Measurements from ENCODE around the gene MTOR.

MTOR gene

DNA sequence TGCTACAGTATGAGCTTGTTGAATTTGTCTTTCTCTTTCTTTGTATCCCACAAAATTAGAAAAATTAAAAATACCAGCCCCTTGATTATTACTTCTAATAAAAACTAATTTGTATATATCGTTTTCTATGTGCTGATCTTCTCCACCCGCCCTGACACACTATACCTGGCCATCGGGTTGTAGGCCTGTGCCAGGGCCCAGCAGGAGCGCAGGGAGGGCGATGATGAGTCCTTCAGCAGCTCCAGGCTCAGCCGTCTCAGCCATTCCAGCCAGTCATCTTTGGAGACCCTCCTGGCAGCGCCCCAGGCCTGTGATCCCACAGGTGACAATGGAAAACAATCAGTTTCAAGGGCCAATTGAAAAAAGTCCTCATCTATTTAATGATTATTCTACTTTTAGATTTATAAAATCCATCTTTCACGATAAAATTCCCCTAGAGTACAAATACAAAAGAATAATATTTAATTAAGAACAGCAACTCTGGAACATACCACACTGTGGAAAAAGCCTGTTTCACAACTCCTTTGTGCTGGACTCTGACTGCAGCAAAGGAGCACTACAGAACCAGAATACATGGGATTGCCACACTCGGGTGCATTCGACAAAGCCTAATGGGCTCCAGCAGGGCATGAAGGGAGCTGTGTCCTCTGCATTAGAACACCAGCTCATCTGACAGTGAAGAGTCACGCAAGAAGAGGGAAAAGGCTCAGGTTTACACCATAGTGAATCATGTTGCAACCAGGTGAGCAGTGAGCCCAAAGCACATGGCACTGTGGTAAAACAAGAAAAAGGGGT lies 57.8 kb downstream of the MTOR start:
- TF ChIP-seq SPI1 (IDR thresholded peaks at IDR 0.05; ENCODE audit: low read depth, low read length) (no peak), POLR2A (IDR thresholded peaks at IDR 0.05; ENCODE audit: low read depth, low read length) (no peak), POU2F2 (IDR thresholded peaks at IDR 0.05; ENCODE audit: low read depth, low read length) (no peak), PAX5 (IDR thresholded peaks at IDR 0.05; ENCODE audit: insufficient read depth, low read length, severe bottlenecking) (no peak), TAF1 (IDR thresholded peaks at IDR 0.05; ENCODE audit: low read depth, low read length) (no peak), POLR2AphosphoS5 (IDR thresholded peaks at IDR 0.05; ENCODE audit: low read depth, low read length) (no peak)
- DNase-seq (ENCODE audit: insufficient read length, low spot score) (no peak), FAIRE-seq (no peak)

DNA sequence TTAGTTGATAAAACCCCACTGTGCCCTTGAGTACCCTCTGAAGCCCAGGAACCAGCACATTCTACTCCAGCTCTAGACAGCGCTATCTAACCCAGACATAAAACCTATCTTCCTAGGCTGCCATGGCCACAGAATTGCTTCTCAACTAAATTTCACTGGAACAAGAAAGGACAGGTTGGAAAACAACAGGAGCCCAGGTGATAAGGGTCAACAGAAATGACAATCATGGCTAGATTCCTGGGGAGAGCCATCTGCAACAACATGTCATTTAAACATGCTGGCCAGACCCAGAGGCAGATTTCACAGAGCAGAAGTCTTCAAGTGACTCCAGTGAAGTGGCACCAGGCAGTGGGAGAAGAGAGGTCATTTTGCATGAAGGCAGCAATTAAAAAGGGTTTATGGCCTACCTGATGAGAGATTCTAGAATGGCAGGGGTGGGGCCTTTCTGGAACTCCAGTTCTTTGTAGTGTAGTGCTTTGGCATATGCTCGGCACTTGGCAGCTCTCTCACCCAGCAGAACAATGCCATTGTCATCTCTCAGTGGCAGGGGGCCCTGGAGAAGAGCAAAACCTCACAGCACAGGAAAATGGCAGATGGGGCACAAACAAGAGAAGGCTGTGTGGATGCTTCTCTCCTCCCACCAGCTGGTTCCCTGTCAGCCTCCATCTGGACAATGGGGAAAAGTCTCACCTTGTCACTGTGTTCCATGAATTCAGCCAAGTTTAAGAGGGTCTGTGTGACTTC lies 63.3 kb downstream of the MTOR start:
- FAIRE-seq (no peak), DNase-seq (ENCODE audit: insufficient read length, low spot score) (no peak)
- TF ChIP-seq POLR2A (IDR thresholded peaks at IDR 0.05; ENCODE audit: low read depth, low read length) (no peak), SPI1 (IDR thresholded peaks at IDR 0.05; ENCODE audit: low read depth, low read length) (no peak), PAX5 (IDR thresholded peaks at IDR 0.05; ENCODE audit: insufficient read depth, low read length, severe bottlenecking) (no peak), POU2F2 (IDR thresholded peaks at IDR 0.05; ENCODE audit: low read depth, low read length) (no peak), TAF1 (IDR thresholded peaks at IDR 0.05; ENCODE audit: low read depth, low read length) (no peak), POLR2AphosphoS5 (IDR thresholded peaks at IDR 0.05; ENCODE audit: low read depth, low read length) (no peak)

DNA sequence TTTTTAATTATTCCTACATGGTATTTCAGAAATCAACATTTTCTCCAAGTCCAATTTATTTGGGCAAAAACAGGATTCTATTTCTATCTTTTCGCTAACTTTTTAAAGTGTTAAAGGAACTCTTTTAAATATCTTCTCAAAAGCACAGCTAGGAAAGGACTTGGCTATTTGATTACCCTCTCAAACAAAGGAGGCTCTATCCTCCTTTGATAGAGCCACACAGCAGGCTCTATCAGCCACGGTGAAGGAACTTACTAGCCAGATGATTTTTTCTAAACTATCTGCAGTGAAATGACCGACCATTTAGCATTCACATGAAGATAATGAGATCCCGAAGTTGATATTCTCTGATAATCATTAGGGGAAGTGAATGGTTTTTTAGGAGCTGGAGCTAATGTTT lies 64.1 kb downstream of the MTOR start:
- TF ChIP-seq SPI1 (IDR thresholded peaks at IDR 0.05; ENCODE audit: low read depth, low read length) (no peak), POU2F2 (IDR thresholded peaks at IDR 0.05; ENCODE audit: low read depth, low read length) (no peak), POLR2AphosphoS5 (IDR thresholded peaks at IDR 0.05; ENCODE audit: low read depth, low read length) (no peak), POLR2A (IDR thresholded peaks at IDR 0.05; ENCODE audit: low read depth, low read length) (no peak), PAX5 (IDR thresholded peaks at IDR 0.05; ENCODE audit: insufficient read depth, low read length, severe bottlenecking) (no peak), TAF1 (IDR thresholded peaks at IDR 0.05; ENCODE audit: low read depth, low read length) (no peak)

DNA sequence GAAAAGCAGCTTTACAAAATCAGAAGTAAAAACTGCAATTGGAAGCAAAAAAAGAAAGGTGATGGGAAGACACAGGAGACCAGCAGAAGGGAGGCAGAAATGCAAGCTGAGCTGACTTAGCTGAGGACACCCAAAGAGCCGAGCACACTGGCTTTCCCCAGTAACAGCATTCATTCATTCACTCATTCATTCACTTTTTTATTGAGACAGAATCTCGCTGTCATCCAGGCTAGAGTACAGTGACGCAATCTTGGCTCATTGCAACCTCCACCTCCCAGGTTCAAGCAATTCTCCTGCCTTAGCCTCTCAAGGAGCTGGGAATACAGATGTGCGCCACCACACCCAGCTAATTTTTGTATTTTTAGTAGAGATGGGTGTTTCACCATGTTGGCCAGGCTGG lies 65.0 kb downstream of the MTOR start:
- no peak for DNase-seq (ENCODE audit: insufficient read length, low spot score)
- no peak for TF ChIP-seq POU2F2 (IDR thresholded peaks at IDR 0.05; ENCODE audit: low read depth, low read length)
- TF ChIP-seq SPI1 (IDR thresholded peaks at IDR 0.05; ENCODE audit: low read depth, low read length): no peak
- TF ChIP-seq TAF1 (IDR thresholded peaks at IDR 0.05; ENCODE audit: low read depth, low read length): no peak
- no peak for TF ChIP-seq POLR2AphosphoS5 (IDR thresholded peaks at IDR 0.05; ENCODE audit: low read depth, low read length)
- TF ChIP-seq POLR2A (IDR thresholded peaks at IDR 0.05; ENCODE audit: low read depth, low read length): no peak
- TF ChIP-seq PAX5 (IDR thresholded peaks at IDR 0.05; ENCODE audit: insufficient read depth, low read length, severe bottlenecking): no peak
- no peak for FAIRE-seq

More for the DNA sequence above, 64.1 kb downstream of the MTOR start:
- no peak for FAIRE-seq
- DNase-seq (ENCODE audit: insufficient read length, low spot score): no peak

DNA sequence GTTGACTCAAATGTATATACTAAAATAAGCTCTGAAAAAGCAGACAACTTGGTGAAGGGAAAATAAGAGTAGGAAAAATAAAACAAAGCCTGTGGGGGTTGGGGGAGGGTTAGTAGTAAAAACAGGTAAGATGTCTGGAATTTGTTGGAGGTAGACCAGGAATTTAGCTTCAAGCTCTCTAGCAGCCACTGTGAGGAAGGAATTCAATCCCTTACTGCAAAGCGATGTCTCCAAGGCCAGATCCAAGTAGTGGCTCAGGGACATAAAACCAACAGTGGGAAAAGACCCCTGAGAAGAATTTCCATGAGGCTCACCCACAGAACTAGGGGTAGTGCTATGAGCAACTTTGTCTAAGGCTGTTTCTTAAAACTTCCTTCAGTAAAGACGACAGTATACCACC lies 65.4 kb downstream of the MTOR start:
- TF ChIP-seq POU2F2 (IDR thresholded peaks at IDR 0.05; ENCODE audit: low read depth, low read length) (no peak), POLR2A (IDR thresholded peaks at IDR 0.05; ENCODE audit: low read depth, low read length) (no peak), POLR2AphosphoS5 (IDR thresholded peaks at IDR 0.05; ENCODE audit: low read depth, low read length) (no peak), SPI1 (IDR thresholded peaks at IDR 0.05; ENCODE audit: low read depth, low read length) (no peak), PAX5 (IDR thresholded peaks at IDR 0.05; ENCODE audit: insufficient read depth, low read length, severe bottlenecking) (no peak), TAF1 (IDR thresholded peaks at IDR 0.05; ENCODE audit: low read depth, low read length) (no peak)
- FAIRE-seq (no peak), DNase-seq (ENCODE audit: insufficient read length, low spot score) (no peak)

DNA sequence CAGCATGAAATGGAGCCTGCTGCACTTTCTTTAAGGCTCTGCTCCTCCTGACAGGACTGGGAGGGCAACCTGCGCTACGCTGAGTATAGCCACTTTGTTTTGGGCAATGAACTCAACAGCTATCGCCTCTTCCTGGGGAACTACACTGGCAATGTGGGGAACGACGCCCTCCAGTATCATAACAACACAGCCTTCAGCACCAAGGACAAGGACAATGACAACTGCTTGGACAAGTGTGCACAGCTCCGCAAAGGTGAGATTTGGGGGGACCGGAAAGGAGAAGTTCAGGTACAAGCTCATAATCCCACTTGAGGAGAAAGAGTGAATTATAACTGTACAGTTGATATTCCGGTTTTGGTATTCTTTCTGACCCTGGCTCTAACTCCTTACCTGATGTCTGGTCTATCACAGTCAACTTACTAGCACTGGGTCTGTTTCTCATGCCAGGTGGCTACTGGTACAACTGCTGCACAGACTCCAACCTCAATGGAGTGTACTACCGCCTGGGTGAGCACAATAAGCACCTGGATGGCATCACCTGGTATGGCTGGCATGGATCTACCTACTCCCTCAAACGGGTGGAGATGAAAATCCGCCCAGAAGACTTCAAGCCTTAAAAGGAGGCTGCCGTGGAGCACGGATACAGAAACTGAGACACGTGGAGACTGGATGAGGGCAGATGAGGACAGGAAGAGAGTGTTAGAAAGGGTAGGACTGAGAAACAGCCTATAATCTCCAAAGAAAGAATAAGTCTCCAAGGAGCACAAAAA lies 67.8 kb downstream of the MTOR start:
- TF ChIP-seq POLR2A (IDR thresholded peaks at IDR 0.05; ENCODE audit: low read depth, low read length): no peak
- TF ChIP-seq POU2F2 (IDR thresholded peaks at IDR 0.05; ENCODE audit: low read depth, low read length): no peak
- no peak for TF ChIP-seq SPI1 (IDR thresholded peaks at IDR 0.05; ENCODE audit: low read depth, low read length)
- TF ChIP-seq POLR2AphosphoS5 (IDR thresholded peaks at IDR 0.05; ENCODE audit: low read depth, low read length): no peak
- TF ChIP-seq TAF1 (IDR thresholded peaks at IDR 0.05; ENCODE audit: low read depth, low read length): no peak
- no peak for TF ChIP-seq PAX5 (IDR thresholded peaks at IDR 0.05; ENCODE audit: insufficient read depth, low read length, severe bottlenecking)
- DNase-seq (ENCODE audit: insufficient read length, low spot score): no peak
- FAIRE-seq: no peak

DNA sequence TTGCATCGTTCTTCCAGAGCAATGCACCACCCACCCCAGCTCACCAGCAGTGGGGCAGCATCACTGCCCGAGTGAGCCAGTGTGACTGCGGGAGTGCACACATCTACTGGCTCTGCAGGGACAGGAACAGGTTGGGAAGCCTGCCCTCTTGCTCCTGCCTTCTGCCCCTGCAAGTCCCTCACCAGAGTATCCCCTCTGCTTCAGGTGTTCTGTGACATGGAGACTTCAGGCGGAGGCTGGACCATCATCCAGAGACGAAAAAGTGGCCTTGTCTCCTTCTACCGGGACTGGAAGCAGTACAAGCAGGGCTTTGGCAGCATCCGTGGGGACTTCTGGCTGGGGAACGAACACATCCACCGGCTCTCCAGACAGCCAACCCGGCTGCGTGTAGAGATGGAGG lies 69.0 kb downstream of the MTOR start:
- TF ChIP-seq POU2F2 (IDR thresholded peaks at IDR 0.05; ENCODE audit: low read depth, low read length) (no peak), POLR2AphosphoS5 (IDR thresholded peaks at IDR 0.05; ENCODE audit: low read depth, low read length) (no peak), PAX5 (IDR thresholded peaks at IDR 0.05; ENCODE audit: insufficient read depth, low read length, severe bottlenecking) (no peak), POLR2A (IDR thresholded peaks at IDR 0.05; ENCODE audit: low read depth, low read length) (no peak), SPI1 (IDR thresholded peaks at IDR 0.05; ENCODE audit: low read depth, low read length) (no peak), TAF1 (IDR thresholded peaks at IDR 0.05; ENCODE audit: low read depth, low read length) (no peak)
- DNase-seq (ENCODE audit: insufficient read length, low spot score) (no peak), FAIRE-seq (no peak)

DNA sequence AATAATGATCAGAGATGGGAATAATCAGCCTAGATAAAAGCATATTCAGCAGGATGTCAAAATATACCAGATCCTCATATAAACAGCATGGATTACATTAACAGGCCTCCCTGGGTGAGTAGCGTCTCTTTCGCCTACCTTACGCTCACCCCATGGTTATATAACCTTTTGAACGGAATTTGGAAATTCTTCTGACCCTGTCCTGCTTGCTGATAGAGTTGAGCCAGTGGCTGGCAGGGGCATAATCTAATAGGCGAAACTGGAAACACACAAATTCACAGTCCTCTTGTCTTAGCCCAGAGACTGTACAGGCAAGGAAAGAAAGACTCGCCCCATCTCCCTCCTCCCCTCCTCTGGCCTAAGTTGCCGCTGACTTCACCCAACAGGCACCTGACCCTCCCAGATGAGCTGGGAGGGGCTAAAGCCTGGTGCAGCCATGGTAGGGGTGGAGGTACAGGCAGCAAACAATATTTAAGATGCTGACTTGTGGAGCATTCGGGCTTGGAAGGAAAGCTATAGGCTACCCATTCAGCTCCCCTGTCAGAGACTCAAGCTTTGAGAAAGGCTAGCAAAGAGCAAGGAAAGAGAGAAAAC lies 73.4 kb downstream of the MTOR start, which contains the start of gene ANGPTL7:
TSS of gene ANGPTL7 (plus strand) at position 498 of the 594 bp plus-strand sequence. CDS start 225 bp downstream, outside the sequence.
- DNase-seq (ENCODE audit: insufficient read length, low spot score): no peak
- FAIRE-seq: no peak
- TF ChIP-seq POLR2A (IDR thresholded peaks at IDR 0.05; ENCODE audit: low read depth, low read length) (no peak), TAF1 (IDR thresholded peaks at IDR 0.05; ENCODE audit: low read depth, low read length) (no peak), PAX5 (IDR thresholded peaks at IDR 0.05; ENCODE audit: insufficient read depth, low read length, severe bottlenecking) (no peak), POLR2AphosphoS5 (IDR thresholded peaks at IDR 0.05; ENCODE audit: low read depth, low read length) (no peak), SPI1 (IDR thresholded peaks at IDR 0.05; ENCODE audit: low read depth, low read length) (no peak), POU2F2 (IDR thresholded peaks at IDR 0.05; ENCODE audit: low read depth, low read length) (no peak)
